ENCODE data around the gene HSDL2.

DNA sequence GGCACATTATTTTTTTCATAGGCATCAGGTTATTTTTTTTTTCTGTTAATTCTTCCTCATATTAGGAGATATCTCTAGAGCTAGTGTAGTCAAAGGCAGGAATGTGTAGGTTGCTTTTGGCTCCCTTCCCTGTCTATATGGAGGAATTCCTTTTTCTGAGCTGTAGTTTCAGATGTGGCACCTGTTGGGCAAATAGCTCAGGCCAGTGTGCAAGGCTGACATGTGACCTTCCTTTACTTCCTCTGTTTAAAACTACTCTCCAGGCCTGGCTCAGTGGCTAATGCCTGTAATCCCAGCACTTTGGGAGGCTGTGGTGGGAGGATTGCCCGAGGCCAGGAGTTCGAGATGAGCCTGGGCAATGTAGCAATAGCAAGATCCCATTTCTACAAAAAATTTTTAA lies 66.2 kb downstream of the HSDL2 start:
- TF ChIP-seq, protein P1, sequence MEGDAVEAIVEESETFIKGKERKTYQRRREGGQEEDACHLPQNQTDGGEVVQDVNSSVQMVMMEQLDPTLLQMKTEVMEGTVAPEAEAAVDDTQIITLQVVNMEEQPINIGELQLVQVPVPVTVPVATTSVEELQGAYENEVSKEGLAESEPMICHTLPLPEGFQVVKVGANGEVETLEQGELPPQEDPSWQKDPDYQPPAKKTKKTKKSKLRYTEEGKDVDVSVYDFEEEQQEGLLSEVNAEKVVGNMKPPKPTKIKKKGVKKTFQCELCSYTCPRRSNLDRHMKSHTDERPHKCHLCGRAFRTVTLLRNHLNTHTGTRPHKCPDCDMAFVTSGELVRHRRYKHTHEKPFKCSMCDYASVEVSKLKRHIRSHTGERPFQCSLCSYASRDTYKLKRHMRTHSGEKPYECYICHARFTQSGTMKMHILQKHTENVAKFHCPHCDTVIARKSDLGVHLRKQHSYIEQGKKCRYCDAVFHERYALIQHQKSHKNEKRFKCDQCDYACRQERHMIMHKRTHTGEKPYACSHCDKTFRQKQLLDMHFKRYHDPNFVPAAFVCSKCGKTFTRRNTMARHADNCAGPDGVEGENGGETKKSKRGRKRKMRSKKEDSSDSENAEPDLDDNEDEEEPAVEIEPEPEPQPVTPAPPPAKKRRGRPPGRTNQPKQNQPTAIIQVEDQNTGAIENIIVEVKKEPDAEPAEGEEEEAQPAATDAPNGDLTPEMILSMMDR (conservative IDR thresholded peaks at IDR 0.05; ENCODE audit: low read depth, low read length) = no peak
- TF ChIP-seq EZH2 (IDR thresholded peaks at IDR 0.05; ENCODE audit: low read length, unreplicated experiment) (no peak), EZH2phosphoT487 (IDR thresholded peaks at IDR 0.05; ENCODE audit: borderline replicate concordance, low read length) (no peak)

Measured in PC-3 (cell line).